ENCODE measurements around the gene RPS24. TPM values are rescaled to one million over a fixed set of nuclear protein-coding genes. Genes with fewer than 3 reads are reported as not detected.

The RPS24 gene
- total RNA-seq, 2 donors from 2014 or later: 1,060 to 1,748 TPM

GRCh38 chr10:78038105-78038504 lies 4.4 kb downstream of the RPS24 start:
- Histone ChIP-seq H3K4me1 (peaks cover 0 to 36% of the 10 kb centered on the region in 2 donors), H3K4me3 (no peak overlapping the region), H3K36me3 (peaks cover 73% of the 10 kb centered on the region), H3K27ac (no peak overlapping the region), H3K27me3 (no peaks in the 10 kb centered on the region), H3K9me3 (no peaks in the 10 kb centered on the region)
- TF ChIP-seq, protein P1, sequence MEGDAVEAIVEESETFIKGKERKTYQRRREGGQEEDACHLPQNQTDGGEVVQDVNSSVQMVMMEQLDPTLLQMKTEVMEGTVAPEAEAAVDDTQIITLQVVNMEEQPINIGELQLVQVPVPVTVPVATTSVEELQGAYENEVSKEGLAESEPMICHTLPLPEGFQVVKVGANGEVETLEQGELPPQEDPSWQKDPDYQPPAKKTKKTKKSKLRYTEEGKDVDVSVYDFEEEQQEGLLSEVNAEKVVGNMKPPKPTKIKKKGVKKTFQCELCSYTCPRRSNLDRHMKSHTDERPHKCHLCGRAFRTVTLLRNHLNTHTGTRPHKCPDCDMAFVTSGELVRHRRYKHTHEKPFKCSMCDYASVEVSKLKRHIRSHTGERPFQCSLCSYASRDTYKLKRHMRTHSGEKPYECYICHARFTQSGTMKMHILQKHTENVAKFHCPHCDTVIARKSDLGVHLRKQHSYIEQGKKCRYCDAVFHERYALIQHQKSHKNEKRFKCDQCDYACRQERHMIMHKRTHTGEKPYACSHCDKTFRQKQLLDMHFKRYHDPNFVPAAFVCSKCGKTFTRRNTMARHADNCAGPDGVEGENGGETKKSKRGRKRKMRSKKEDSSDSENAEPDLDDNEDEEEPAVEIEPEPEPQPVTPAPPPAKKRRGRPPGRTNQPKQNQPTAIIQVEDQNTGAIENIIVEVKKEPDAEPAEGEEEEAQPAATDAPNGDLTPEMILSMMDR (IDR thresholded peaks at IDR 0.05): no peak
- DNase-seq (ENCODE audit: low spot score): no peak

- TF ChIP-seq, protein P1 (IDR thresholded peaks at IDR 0.05): no peak
- Histone ChIP-seq H3K4me1 (peaks cover 0 to 45% of the 10 kb centered on the region in 2 donors), H3K27ac (no peak overlapping the region), H3K27me3 (no peaks in the 10 kb centered on the region), H3K36me3 (peaks cover 73% of the 10 kb centered on the region), H3K9me3 (no peaks in the 10 kb centered on the region), H3K4me3 (no peak overlapping the region)
- no peak for DNase-seq (ENCODE audit: low spot score)
Measured at GRCh38 chr10:78038791-78039547, 5.3 kb downstream of the RPS24 start.

- TF ChIP-seq, protein P1 (IDR thresholded peaks at IDR 0.05): no peak
- DNase-seq (ENCODE audit: low spot score): no peak
- Histone ChIP-seq H3K27ac (no peak overlapping the region), H3K36me3 (peaks cover 73% of the 10 kb centered on the region), H3K4me1 (peaks cover 0 to 41% of the 10 kb centered on the region in 2 donors), H3K9me3 (no peaks in the 10 kb centered on the region), H3K27me3 (no peaks in the 10 kb centered on the region), H3K4me3 (no peak overlapping the region)
Measured at GRCh38 chr10:78039743-78040142, 6.1 kb downstream of the RPS24 start.

DNA sequence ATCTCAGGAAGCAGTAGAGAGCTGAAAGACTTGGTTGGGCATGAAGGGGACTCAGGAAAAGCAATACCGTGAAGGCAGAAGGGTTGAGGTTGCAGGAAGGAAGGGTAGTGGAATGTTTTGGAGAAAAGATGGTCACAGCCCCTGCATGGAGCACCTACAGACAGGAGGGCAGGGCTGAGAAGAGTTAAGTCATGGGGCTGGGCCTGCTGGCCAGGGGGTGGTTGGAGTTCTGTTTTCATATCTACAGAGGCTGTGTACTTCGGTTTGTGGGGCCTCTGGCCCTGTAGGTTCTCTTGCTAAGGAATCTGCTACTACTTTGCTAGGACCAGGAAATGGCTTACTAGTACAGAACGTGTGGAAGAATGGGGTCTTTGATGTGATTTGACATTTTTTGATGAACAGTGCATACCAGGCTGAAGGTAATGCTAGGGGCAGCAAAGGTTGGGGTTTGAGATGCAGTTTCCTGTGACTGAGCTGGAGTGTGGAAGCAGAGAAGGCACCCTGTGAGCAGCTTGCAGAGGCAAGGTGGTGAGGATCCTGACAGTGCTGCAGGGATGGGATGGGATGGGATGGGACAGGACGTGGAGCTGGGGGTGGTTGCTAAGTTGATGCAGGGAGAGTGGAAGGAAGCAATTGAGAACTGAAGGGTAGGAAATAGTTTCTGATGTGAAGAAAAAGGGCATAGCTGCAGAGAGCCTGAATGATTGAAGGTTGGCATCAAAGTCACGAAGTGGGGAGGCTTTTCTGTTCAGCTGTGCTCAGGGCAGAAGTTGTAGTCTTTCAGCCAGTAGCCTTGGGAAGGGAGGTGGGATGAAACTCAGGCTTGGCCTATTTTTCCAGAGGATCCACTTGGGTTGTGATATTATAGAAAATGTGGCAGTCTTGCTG lies 7.8 kb downstream of the RPS24 start:
- no peak for DNase-seq (ENCODE audit: low spot score)
- Histone ChIP-seq H3K27me3 (no peaks in the 10 kb centered on the region), H3K9me3 (no peaks in the 10 kb centered on the region), H3K27ac (no peak overlapping the region), H3K36me3 (peaks cover 59% of the 10 kb centered on the region), H3K4me3 (no peak overlapping the region), H3K4me1 (peaks cover 0 to 24% of the 10 kb centered on the region in 2 donors)
- TF ChIP-seq, protein P1 (IDR thresholded peaks at IDR 0.05): no peak

DNA sequence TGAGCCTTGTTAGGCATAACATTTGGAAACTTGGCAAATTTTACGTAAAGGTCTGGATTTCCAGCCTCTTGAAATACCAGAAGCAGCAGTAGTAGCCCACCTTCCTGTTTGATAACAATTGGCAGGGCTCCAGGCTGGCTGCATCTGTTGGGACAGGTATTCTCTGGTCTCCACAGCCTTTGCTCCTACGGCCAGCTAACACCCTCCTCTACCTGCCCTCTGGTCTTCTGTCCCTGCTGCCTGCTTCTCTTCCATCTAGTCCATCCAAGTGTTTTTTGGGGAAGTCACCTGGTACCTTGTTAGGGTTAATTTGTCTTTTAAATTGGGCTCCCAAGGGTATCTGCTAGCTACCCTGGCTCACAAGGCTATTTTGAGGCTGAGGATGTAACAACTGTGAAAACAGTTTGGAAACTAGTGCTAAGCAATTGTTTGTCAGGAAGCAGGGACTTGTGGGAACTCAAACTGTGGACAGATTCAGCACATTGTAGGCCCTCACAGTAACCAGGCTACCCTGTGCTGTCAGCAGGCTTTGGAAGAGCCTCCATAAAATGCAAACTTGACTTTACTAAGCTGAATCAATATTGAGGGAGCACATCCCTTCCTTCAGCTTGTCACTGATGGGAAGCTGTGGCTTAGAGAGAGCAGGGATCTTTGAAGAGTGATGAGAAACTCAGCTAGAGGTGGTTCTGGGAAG lies 8.5 kb downstream of the RPS24 start:
- H3K9me3 ChIP-seq: no peaks in the 10 kb centered on the region
- peaks cover 51% of the 10 kb centered on the region for H3K36me3 ChIP-seq
- DNase-seq (ENCODE audit: low spot score): no peak
- H3K4me1 ChIP-seq: peaks cover 0 to 20% of the 10 kb centered on the region in 2 donors
- H3K4me3 ChIP-seq: no peak overlapping the region
- H3K27ac ChIP-seq: no peak overlapping the region
- TF ChIP-seq, protein P1 (IDR thresholded peaks at IDR 0.05): no peak
- H3K27me3 ChIP-seq: no peaks in the 10 kb centered on the region

All from right atrium auricular region (tissue), 2 donors.